ENCODE data around the gene SAPCD2. TPM values are rescaled to one million over a fixed set of nuclear protein-coding genes. Genes with fewer than 3 reads are reported as not detected.

Gene SAPCD2
- total RNA-seq, 1 experiment from 2014 or later = 29.8 TPM

DNA sequence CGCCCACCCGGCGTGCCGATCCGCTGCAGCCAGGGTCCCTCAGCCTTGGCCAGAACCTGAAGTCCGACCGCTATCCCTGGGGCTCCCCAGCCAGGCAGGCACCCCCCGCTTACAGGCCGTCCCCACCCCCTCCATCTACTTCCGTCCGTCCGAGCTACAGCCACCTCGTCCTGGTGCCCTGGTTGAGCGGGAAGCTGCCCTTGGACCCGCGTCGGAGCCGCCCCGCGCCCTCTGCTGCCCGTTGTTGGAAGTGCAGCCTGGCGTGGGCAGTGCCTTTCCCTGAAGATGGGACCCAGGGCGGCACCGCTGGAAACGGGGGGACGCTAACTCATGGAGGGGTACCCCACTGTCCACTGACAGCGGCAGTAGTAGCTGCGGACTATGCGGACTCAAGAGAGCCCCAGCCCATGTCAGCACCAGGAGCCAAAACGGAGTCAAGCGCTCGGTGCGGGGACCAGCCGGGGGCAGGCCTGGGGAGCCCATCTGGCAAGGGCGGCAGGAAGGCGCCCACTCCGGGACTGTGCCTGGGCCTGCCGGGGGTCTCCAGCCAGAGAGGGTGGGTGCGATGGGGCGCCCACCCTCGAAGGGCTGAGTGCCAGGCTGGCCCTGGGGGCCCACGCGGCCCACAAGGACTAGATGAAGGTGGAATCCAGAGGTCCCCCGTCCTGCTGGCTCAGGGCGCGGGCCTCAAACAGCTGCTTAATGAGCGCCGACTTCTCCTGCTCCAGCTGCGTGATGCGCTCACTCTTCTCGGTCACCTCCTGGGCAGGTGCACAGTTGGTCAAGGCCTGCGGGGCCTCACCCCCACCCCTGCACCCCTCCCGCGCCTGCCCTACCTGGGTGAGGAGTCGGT, 6.1 kb downstream of the SAPCD2 start:
- Histone ChIP-seq H3K79me2 (ENCODE audit: insufficient read depth, low read length) (no peaks in the 10 kb centered on the region), H3K14ac (ENCODE audit: insufficient read depth, low read length) (no peak overlapping the region), H4K8ac (replicated peaks; ENCODE audit: insufficient read length, low read depth, low read length) (no peak overlapping the region), H2BK12ac (ENCODE audit: insufficient read length, low read depth, low read length) (no peak overlapping the region), H4K20me1 (ENCODE audit: control insufficient read depth, insufficient read depth, insufficient read length) (peaks cover 4% of the 10 kb centered on the region), H3K4me1 (ENCODE audit: insufficient read depth, low read length) (no peaks in the 10 kb centered on the region), H2BK15ac (ENCODE audit: low read depth, low read length) (no peak overlapping the region), H2BK5ac (ENCODE audit: insufficient read length, low read length) (no peak overlapping the region), H3K4me2 (ENCODE audit: insufficient read depth, insufficient read length, low read length) (no peak overlapping the region), H3K18ac (ENCODE audit: insufficient read length, low read depth, low read length) (no peak overlapping the region), H3T11ph (ENCODE audit: low read length) (no peak overlapping the region), H4K5ac (ENCODE audit: insufficient read length, low read depth, low read length) (no peak overlapping the region), H3K27me3 (ENCODE audit: insufficient read depth, low read length) (no peaks in the 10 kb centered on the region), H3K23ac (ENCODE audit: insufficient read length, low read depth, low read length) (no peak overlapping the region), H2AK5ac (ENCODE audit: insufficient read length, low read length) (no peak overlapping the region), H3K9ac (ENCODE audit: extremely low read depth, insufficient read length, low read length) (no peak overlapping the region), H2BK20ac (ENCODE audit: low read depth, low read length, poor library complexity, severe bottlenecking) (no peak overlapping the region), H3K56ac (ENCODE audit: insufficient read length, low read depth, low read length) (no peak overlapping the region), H3K23me2 (ENCODE audit: insufficient read length, low read depth, low read length, poor library complexity, severe bottlenecking) (no peaks in the 10 kb centered on the region), H3K4ac (ENCODE audit: low read depth, low read length) (no peak overlapping the region), H3K9me3 (ENCODE audit: control insufficient read depth, low read depth, low read length) (no peaks in the 10 kb centered on the region), H4K91ac (ENCODE audit: insufficient read length, low read depth, low read length) (no peak overlapping the region), H2AFZ (ENCODE audit: low read length) (no peak overlapping the region), H2BK120ac (ENCODE audit: low read depth, low read length, poor library complexity, severe bottlenecking) (no peak overlapping the region), H3K27ac (ENCODE audit: insufficient read length, low read depth, low read length) (no peak overlapping the region), H3K79me1 (ENCODE audit: insufficient read depth, low read depth, low read length, poor library complexity, severe bottlenecking) (no peaks in the 10 kb centered on the region)
- TF ChIP-seq, protein P1, sequence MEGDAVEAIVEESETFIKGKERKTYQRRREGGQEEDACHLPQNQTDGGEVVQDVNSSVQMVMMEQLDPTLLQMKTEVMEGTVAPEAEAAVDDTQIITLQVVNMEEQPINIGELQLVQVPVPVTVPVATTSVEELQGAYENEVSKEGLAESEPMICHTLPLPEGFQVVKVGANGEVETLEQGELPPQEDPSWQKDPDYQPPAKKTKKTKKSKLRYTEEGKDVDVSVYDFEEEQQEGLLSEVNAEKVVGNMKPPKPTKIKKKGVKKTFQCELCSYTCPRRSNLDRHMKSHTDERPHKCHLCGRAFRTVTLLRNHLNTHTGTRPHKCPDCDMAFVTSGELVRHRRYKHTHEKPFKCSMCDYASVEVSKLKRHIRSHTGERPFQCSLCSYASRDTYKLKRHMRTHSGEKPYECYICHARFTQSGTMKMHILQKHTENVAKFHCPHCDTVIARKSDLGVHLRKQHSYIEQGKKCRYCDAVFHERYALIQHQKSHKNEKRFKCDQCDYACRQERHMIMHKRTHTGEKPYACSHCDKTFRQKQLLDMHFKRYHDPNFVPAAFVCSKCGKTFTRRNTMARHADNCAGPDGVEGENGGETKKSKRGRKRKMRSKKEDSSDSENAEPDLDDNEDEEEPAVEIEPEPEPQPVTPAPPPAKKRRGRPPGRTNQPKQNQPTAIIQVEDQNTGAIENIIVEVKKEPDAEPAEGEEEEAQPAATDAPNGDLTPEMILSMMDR (conservative IDR thresholded peaks at IDR 0.05) = peak; percentile 93
- peak; percentile 84 for DNase-seq
- WGBS (ENCODE audit: extremely low coverage, insufficient read length, low lambda C conversion rate) = no CpG with 5 or more reads among the region's 55 CpGs
- Mint-ChIP-seq H3K4me1 (peaks cover 8 to 16% of the 10 kb centered on the region in 2 experiments), H3K4me3 (no peak overlapping the region), H3K36me3 (ENCODE audit: insufficient read depth in 1 of 3, low read depth in 3 of 3) (peaks cover 0 to 5% (median 4%) of the 10 kb centered on the region in 3 experiments; a peak in 4 of 7 replicates), H3K27ac (no peak overlapping the region), H3K9me3 (no peaks in the 10 kb centered on the region), H3K27me3 (ENCODE audit: low read depth) (peaks cover 2% of the 10 kb centered on the region; the same call in 1 of the 2 replicates)

All from H9 (cell line).